Naive thymus-derived CD4-positive, alpha-beta T cell (primary cell): ENCODE measurements around the gene OLIG3. TPM values are rescaled to one million over a fixed set of nuclear protein-coding genes. Genes with fewer than 3 reads are reported as not detected.

Source experiments
- ATAC-seq: fragments of 150-1000 bp; cut with Tn5 transposase; 2 replicates; pipeline ENCODE4 v1.10.0; 2021; ENCODE audit warnings: mild to moderate bottlenecking, moderate library complexity
- CTCF ChIA-PET: fragments of 350-600 bp; sonication (Branson Sonifier 250); formaldehyde crosslinking; loops from one replicate; lab custom pipeline; 2021; ENCODE audit warnings: antibody characterized with exemption; lab: Charles Lee
- POLR2A ChIA-PET: fragments of 350-600 bp; sonication (Branson Sonifier 250); formaldehyde crosslinking; loops from one replicate; lab custom pipeline; 2021; ENCODE audit warnings: antibody characterized with exemption, inconsistent platforms; lab: Charles Lee
- DNase-seq, 9 donors: peaks; one replicate each; pipeline versions ENCODE4 v3.0.0 to v3.0.0-alpha.2; 2020 to 2022; ENCODE audit warnings: mixed read lengths in 1 of 9
- H3K27ac ChIP-seq: one replicate; pipeline ENCODE4 v1.7.0; 2013; ENCODE audit warnings: mild to moderate bottlenecking, low read depth, low read length, moderate library complexity
- H3K27me3 ChIP-seq, 2 donors: one replicate each; pipeline ENCODE4 v1.7.0; 2013; ENCODE audit warnings: low read length in 2 of 2, mild to moderate bottlenecking in 2 of 2, moderate library complexity in 2 of 2; ENCODE audit not compliant: control insufficient read depth in 2 of 2, insufficient read depth in 2 of 2
- H3K36me3 ChIP-seq, 3 experiments: 1 replicate in 2 of 3; 2 replicates in 1 of 3; pipeline ENCODE4 v1.7.0; 2013; ENCODE audit warnings: low read length in 3 of 3, mild to moderate bottlenecking in 3 of 3, moderate library complexity in 1 of 3; ENCODE audit not compliant: insufficient read depth in 3 of 3, control insufficient read depth in 2 of 3
- H3K4me1 ChIP-seq, 2 donors: one replicate each; pipeline ENCODE4 v1.7.0; 2013; ENCODE audit warnings: low read length in 2 of 2, mild to moderate bottlenecking in 2 of 2, moderate library complexity in 1 of 2; ENCODE audit not compliant: control insufficient read depth in 2 of 2, insufficient read depth in 2 of 2
- H3K4me3 ChIP-seq: 2 replicates; pipeline ENCODE4 v1.7.0; 2013; ENCODE audit warnings: mild to moderate bottlenecking, low read length
- H3K9me3 ChIP-seq, 3 experiments: 1 replicate in 2 of 3; 2 replicates in 1 of 3; pipeline ENCODE4 v1.7.0; 2013; ENCODE audit warnings: low read length in 3 of 3; ENCODE audit not compliant: control insufficient read depth in 2 of 3
- H3K27ac Mint-ChIP-seq, 9 donors: one replicate each; pipeline ENCODE4 v1.8.0; 2020 to 2022; ENCODE audit warnings: mixed read lengths in 9 of 9, mild to moderate bottlenecking in 8 of 9, moderate library complexity in 5 of 9, inconsistent platforms in 2 of 9
- H3K27me3 Mint-ChIP-seq, 5 donors: one replicate each; pipeline ENCODE4 v1.8.0; 2021 to 2022; ENCODE audit warnings: mixed read lengths in 5 of 5, mild to moderate bottlenecking in 1 of 5
- H3K36me3 Mint-ChIP-seq, 5 donors: one replicate each; pipeline ENCODE4 v1.8.0; 2020 to 2022; ENCODE audit warnings: mixed read lengths in 5 of 5, mild to moderate bottlenecking in 3 of 5, inconsistent platforms in 1 of 5
- H3K4me1 Mint-ChIP-seq, 7 donors: one replicate each; pipeline ENCODE4 v1.8.0; 2020 to 2022; ENCODE audit warnings: mixed read lengths in 7 of 7, mild to moderate bottlenecking in 3 of 7, inconsistent platforms in 1 of 7
- H3K4me3 Mint-ChIP-seq, 10 donors: one replicate each; pipeline ENCODE4 v1.8.0; 2020 to 2022; ENCODE audit warnings: mild to moderate bottlenecking in 10 of 10, mixed read lengths in 10 of 10, moderate library complexity in 6 of 10, inconsistent platforms in 2 of 10
- H3K9me3 Mint-ChIP-seq, 11 donors: one replicate each; pipeline ENCODE4 v1.8.0; 2020 to 2022; ENCODE audit warnings: mixed read lengths in 11 of 11, mild to moderate bottlenecking in 4 of 11, inconsistent platforms in 1 of 11, moderate library complexity in 1 of 11
- intact Hi-C, 2 donors: fragments of 100-400 bp; cut with micrococcal nuclease; formaldehyde crosslinking; loops; one replicate each; pipeline ENCODE4 v1.15.1; 2023
- polyA plus RNA-seq, 2 donors: library from polyadenylated mRNA; unstranded; fragments of 300-500 nt; fragmentation: Illumina TruSeq; gene quantifications; one replicate each; pipeline ENCODE4 v1.2.3, GENCODE V29; 2021
- total RNA-seq, 6 experiments: library from RNA in 5 of 6; stranded (reverse) in 5 of 6; gene quantifications; 1 replicate in 5 of 6; 2 replicates in 1 of 6; pipeline ENCODE4 v1.2.3 and lab custom pipeline; 2021 to 2026

Gene OLIG3
- total RNA-seq (not detected), polyA plus RNA-seq (not detected), total RNA-seq (lab: John Stamatoyannopoulos, UW) (not detected)

DNA sequence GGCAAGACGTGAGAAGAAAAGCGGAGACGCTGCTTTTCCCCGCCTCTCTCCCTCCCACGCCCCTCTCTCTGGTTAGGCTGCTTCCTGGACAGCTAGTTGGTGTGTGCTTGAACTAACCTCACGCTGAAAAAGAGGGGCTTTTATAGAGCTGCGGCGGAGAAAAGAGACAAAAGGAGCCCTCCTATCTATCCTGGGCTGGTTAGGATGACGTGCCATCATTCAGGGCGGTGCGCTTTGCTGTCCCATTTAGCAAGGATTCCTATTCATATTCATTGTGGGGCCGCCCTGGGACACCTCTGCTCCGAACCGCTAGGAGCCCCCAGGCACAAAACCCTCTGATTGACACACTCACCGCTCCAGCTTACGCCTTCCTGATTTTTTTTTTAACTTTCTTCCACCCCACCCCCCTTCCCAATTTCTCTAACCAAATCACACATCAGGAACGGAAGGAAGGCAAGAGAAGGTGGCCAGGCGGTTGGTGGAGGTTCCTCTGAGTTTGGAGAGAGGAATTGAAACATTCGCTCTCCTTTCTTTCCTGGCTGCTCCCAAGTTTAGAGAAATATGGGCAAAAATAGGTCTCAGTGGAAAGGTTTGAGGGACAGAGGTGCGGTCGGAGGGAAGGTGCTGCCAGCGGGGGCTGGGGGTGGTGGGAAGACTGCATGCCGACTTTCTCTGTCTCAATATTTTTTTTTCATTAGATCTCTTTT lies at the start of gene OLIG3:
OLIG3 (minus strand) TSS at position 114 of the 707 bp plus-strand sequence. CDS start 224 bp downstream, outside the sequence.
- H3K27ac Mint-ChIP-seq = peak within 1 kb of the TSS in 3 of 9 donors; percentile 10 to 83 (median 46)
- CTCF ChIA-PET = interaction anchor here (1.2 to 1.9 kb wide), 2 partner anchors 10 to 96 kb away, joined by 5 to 7 read pairs; no protein-coding TSS in a partner anchor
- peaks cover 27 to 76% (median 51%) of the 10 kb centered on the region in 7 donors for H3K4me1 Mint-ChIP-seq
- no peaks in the 10 kb centered on the region for H3K9me3 ChIP-seq
- H3K36me3 ChIP-seq = no peaks in the 10 kb centered on the region
- H3K4me3 Mint-ChIP-seq = peak within 1 kb of the TSS; percentile 47 to 81 (median 72)
- no peak within 1 kb of the TSS for H3K27ac ChIP-seq
- H3K4me3 ChIP-seq = peak within 1 kb of the TSS; percentile 3
- peaks cover 0 to 17% (median 0%) of the 10 kb centered on the region in 5 donors for H3K36me3 Mint-ChIP-seq
- H3K4me1 ChIP-seq = peaks cover 35 to 44% of the 10 kb centered on the region in 2 donors
- peaks cover 79 to 99% (median 90%) of the 10 kb centered on the region in 5 donors for H3K27me3 Mint-ChIP-seq
- ATAC-seq = no peak
- intact Hi-C loops = loop anchor here (2.0 to 10.0 kb wide), 2 partner anchors 64 to 220 kb away; no protein-coding TSS in a partner anchor
- H3K9me3 Mint-ChIP-seq = peaks cover 0 to 30% (median 5%) of the 10 kb centered on the region in 11 donors
- H3K27me3 ChIP-seq = peaks cover 63 to 79% of the 10 kb centered on the region in 2 donors
- peak in 4 of 9 donors; percentile 20 to 33 (median 26) for DNase-seq
- POLR2A ChIA-PET = interaction anchor here (0.9 to 1.0 kb wide), 2 partner anchors 8 to 65 kb away, joined by 3 to 6 read pairs; no protein-coding TSS in a partner anchor

DNA sequence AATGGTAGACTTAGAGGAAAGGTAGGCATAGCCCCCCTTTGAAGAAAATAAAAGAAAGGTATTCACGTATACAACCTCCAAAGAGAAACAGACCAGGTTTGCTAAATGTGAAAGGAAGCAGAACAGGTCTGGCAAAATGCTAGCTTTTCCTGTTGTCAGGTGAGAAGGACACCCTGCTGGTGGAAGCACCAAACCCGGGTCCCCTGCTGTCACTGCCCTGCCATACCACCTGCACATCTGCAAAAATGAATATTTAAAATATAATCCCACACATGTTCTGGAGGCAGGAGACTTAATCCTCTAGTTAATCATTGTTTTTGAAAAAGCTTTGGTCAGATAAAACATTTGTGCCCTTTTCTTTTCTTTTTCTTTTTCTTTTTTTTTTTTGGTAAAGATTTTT lies 48.9 kb upstream of the OLIG3 start:
- Histone ChIP-seq H3K27ac (no peak overlapping the region), H3K36me3 (no peaks in the 10 kb centered on the region), H3K27me3 (no peaks in the 10 kb centered on the region), H3K4me3 (no peak overlapping the region), H3K4me1 (no peaks in the 10 kb centered on the region), H3K9me3 (no peaks in the 10 kb centered on the region)
- ATAC-seq = no peak
- Mint-ChIP-seq H3K4me3 (peak overlapping the region in 2 of 10 donors; percentile 31 to 49), H3K36me3 (peaks cover 0 to 6% (median 1%) of the 10 kb centered on the region in 5 donors), H3K4me1 (peaks cover 2 to 25% (median 20%) of the 10 kb centered on the region in 7 donors), H3K27me3 (peaks cover 0 to 25% (median 4%) of the 10 kb centered on the region in 5 donors), H3K9me3 (peaks cover 0 to 8% (median 0%) of the 10 kb centered on the region in 11 donors), H3K27ac (peak overlapping the region in 1 of 9 donors; percentile 27)
- ChIA-PET CTCF (no interaction called here), POLR2A (interaction anchor here (0.6 to 0.8 kb wide), 2 partner anchors 16 to 158 kb away, joined by 3 to 4 read pairs; no protein-coding TSS in a partner anchor)
- DNase-seq = no peak
- intact Hi-C loops = loop anchor here in 1 of 2 donors (1.0 to 2.0 kb wide), 2 partner anchors 8 to 16 kb away; no protein-coding TSS in a partner anchor

DNA sequence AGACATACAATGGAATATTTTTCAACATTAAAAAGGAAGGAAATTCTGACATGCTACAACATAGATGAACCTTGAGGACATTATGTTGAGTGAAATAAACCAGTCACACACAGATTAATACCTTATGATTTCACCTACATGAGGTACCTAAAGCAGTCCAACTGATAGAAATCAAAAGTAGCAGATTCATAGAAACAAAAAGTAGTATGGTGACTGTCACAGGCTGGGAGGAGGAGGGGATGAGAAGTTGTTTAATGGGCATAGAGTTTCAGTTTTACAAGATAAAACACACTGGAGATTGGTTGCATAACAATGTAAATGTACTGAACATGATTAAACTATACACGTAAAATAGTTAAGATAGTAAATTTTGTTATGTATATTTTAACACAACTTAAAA lies 48.5 kb upstream of the OLIG3 start:
- ATAC-seq = no peak
- Mint-ChIP-seq H3K4me1 (peaks cover 2 to 25% (median 20%) of the 10 kb centered on the region in 7 donors), H3K27ac (peak overlapping the region in 1 of 9 donors; percentile 27), H3K36me3 (peaks cover 0 to 5% (median 1%) of the 10 kb centered on the region in 5 donors), H3K27me3 (peaks cover 0 to 24% (median 4%) of the 10 kb centered on the region in 5 donors), H3K4me3 (peak overlapping the region in 2 of 10 donors; percentile 31 to 49), H3K9me3 (peaks cover 0 to 8% (median 0%) of the 10 kb centered on the region in 11 donors)
- H3K36me3 ChIP-seq = no peaks in the 10 kb centered on the region
- no peak overlapping the region for H3K27ac ChIP-seq
- H3K4me1 ChIP-seq = no peaks in the 10 kb centered on the region
- intact Hi-C loops = loop anchor here in 1 of 2 donors (1.0 to 2.0 kb wide), 2 partner anchors 7 to 16 kb away; no protein-coding TSS in a partner anchor
- ChIA-PET CTCF (no interaction called here), POLR2A (interaction anchor here (0.6 to 1.6 kb wide), 2 partner anchors 54 to 158 kb away, joined by 3 to 4 read pairs; no protein-coding TSS in a partner anchor)
- H3K9me3 ChIP-seq = no peaks in the 10 kb centered on the region
- no peak overlapping the region for H3K4me3 ChIP-seq
- H3K27me3 ChIP-seq = no peaks in the 10 kb centered on the region
- DNase-seq = no peak

DNA sequence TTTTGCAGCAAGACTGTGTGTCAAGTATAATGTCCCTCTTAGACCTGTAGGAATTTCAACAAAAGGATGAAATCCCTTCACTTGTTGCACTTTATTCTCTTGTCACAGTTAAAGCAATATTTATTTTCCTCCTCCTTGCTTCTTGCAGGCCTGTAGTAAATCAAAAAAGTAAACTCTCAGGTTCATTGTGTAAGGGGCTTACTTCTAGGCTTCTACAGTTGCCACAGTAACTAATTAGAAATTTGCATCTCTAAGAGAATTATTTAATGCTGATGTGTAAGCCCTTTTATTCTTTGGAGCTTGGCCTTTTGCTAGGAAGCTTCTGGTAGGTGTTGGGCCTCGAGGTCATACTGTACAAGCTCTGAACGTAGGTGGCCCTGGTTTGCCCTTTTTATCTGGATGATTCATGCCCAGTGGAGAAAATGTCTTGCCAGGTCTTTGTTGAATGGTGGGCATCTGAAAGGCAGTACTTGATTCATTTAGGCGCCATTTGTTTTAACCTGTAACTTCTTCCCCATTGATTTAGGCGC lies 47.4 kb upstream of the OLIG3 start:
- Histone ChIP-seq H3K27ac (no peak overlapping the region), H3K36me3 (no peaks in the 10 kb centered on the region), H3K27me3 (no peaks in the 10 kb centered on the region), H3K4me3 (no peak overlapping the region), H3K9me3 (no peaks in the 10 kb centered on the region), H3K4me1 (peaks cover 7 to 8% of the 10 kb centered on the region in 2 donors)
- Mint-ChIP-seq H3K4me3 (no peak overlapping the region), H3K27me3 (peaks cover 0 to 19% (median 4%) of the 10 kb centered on the region in 5 donors), H3K27ac (no peak overlapping the region), H3K36me3 (peaks cover 0 to 5% (median 1%) of the 10 kb centered on the region in 5 donors), H3K9me3 (peaks cover 0 to 8% (median 0%) of the 10 kb centered on the region in 11 donors), H3K4me1 (peaks cover 2 to 25% (median 20%) of the 10 kb centered on the region in 7 donors)
- CTCF ChIA-PET = no interaction called here
- POLR2A ChIA-PET = interaction anchor here (0.8 to 1.6 kb wide), 3 partner anchors 32 to 52 kb away, joined by 3 read pairs; no protein-coding TSS in a partner anchor
- no peak for DNase-seq
- intact Hi-C loops = loop anchor here in 1 of 2 donors (2.0 kb wide), 1 partner anchor 17 kb away; no protein-coding TSS in a partner anchor
- ATAC-seq = no peak

DNA sequence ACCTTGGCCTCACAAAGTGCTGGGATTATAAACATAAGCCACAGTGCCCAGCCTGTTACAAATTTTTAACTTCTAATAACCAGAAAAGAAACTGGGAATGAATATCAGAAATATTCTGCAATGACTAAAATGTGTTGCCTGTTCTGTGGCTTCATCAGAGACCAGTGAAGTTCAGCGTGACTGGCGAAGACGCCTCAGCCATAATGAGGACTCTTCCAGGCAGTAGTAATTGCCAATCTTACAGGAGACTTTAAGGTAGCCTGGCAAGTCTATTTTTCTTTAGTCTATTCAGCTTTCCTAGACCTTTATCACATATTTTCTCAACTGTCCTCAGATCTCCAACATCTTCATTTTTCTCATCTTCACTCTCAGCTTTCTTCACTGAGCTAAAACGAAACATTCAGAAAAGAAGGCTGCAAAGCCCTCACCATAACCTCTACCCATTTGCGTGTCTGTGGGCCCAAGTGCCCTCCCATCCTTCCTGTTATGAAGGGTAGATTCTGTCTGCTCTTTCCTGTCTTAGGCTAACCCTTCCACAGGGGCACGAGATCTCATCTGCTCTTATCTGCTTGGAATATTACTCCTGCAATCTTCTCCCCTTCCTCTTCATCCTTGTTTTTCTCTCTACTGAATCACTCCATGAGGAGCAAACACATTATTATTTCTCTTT lies 42.0 kb upstream of the OLIG3 start:
- Mint-ChIP-seq H3K4me3 (no peak overlapping the region), H3K27me3 (peaks cover 0 to 16% (median 5%) of the 10 kb centered on the region in 5 donors), H3K36me3 (no peaks in the 10 kb centered on the region), H3K9me3 (peaks cover 0 to 6% (median 0%) of the 10 kb centered on the region in 11 donors), H3K27ac (no peak overlapping the region), H3K4me1 (peaks cover 0 to 7% (median 0%) of the 10 kb centered on the region in 7 donors)
- intact Hi-C loops = loop anchor here in 1 of 2 donors (1.0 to 5.0 kb wide), 5 partner anchors 13 to 53 kb away; no protein-coding TSS in a partner anchor
- Histone ChIP-seq H3K27ac (no peak overlapping the region), H3K4me1 (peaks cover 18 to 24% of the 10 kb centered on the region in 2 donors), H3K4me3 (no peak overlapping the region), H3K9me3 (no peaks in the 10 kb centered on the region), H3K36me3 (no peaks in the 10 kb centered on the region), H3K27me3 (no peaks in the 10 kb centered on the region)
- ATAC-seq = peak; percentile 91
- CTCF ChIA-PET = interaction anchor here (0.7 to 1.4 kb wide), 7 partner anchors 13 to 52 kb away, joined by 3 to 4 read pairs (median 4); no protein-coding TSS in a partner anchor
- POLR2A ChIA-PET = interaction anchor here (0.6 to 6.7 kb wide), 11 partner anchors 14 to 332 kb away, joined by 3 to 43 read pairs (median 4); no protein-coding TSS in a partner anchor
- peak in 6 of 9 donors; percentile 11 to 68 (median 44) for DNase-seq
